DOHH2 (cell line): ENCODE results near the gene IL1RAPL1.

Source experiments
- EZH2phosphoT487 ChIP-seq: fragments of 200-600 bp; sonication (generic); IDR thresholded peaks from 2 replicates; pipeline ENCODE4 v1.6.1; 2017; ENCODE audit warnings: borderline replicate concordance, mild to moderate bottlenecking, antibody characterized with exemption, low read length, moderate library complexity, mixed read lengths
- TF ChIP-seq, protein P1 (sequence below): fragments of 200-600 bp; sonication (generic); IDR thresholded peaks from one replicate; pipeline ENCODE4 v1.5.1; 2014; ENCODE audit warnings: antibody characterized with exemption, mild to moderate bottlenecking, low read depth, low read length; ENCODE audit not compliant: poor library complexity, severe bottlenecking

GRCh38 chrX:29148511-29148910 lies 561.3 kb downstream of the IL1RAPL1 start:
- TF ChIP-seq, protein P1, sequence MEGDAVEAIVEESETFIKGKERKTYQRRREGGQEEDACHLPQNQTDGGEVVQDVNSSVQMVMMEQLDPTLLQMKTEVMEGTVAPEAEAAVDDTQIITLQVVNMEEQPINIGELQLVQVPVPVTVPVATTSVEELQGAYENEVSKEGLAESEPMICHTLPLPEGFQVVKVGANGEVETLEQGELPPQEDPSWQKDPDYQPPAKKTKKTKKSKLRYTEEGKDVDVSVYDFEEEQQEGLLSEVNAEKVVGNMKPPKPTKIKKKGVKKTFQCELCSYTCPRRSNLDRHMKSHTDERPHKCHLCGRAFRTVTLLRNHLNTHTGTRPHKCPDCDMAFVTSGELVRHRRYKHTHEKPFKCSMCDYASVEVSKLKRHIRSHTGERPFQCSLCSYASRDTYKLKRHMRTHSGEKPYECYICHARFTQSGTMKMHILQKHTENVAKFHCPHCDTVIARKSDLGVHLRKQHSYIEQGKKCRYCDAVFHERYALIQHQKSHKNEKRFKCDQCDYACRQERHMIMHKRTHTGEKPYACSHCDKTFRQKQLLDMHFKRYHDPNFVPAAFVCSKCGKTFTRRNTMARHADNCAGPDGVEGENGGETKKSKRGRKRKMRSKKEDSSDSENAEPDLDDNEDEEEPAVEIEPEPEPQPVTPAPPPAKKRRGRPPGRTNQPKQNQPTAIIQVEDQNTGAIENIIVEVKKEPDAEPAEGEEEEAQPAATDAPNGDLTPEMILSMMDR: no peak
- TF ChIP-seq EZH2phosphoT487: no peak
